CD4-positive, alpha-beta T cell treated with Interferon alpha-2 for 1 hour (primary cell): Measurements from ENCODE around the gene THSD7A.
"Not testable (repeated sequence)": the region's sequence is repeated elsewhere in the genome, so short reads cannot be mapped to it uniquely, and the experiment has no call there.

Source experiments
- DNase-seq, 2 donors: peaks; one replicate each; pipeline ENCODE4 v3.0.0-alpha.2; 2020 to 2022

The THSD7A gene

DNA sequence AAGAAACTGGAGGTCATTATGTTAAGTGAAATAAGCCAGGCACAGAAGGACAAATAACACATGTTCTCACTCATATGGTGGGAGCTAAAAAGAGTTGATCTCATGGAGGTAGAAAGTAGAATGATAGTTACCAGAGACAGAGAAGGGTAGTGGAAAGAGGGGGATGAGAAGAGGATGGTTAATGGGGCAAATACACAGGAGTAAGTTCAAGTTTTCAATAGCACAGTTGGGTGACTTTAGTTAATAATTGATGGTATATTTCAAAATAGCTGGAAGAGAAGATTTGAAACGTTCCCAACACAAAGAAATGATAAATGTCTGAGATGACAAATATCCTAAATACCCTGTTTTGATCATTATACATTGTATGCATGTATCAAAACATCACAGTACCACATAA lies 261.8 kb downstream of the THSD7A start:
- no peak for DNase-seq

DNA sequence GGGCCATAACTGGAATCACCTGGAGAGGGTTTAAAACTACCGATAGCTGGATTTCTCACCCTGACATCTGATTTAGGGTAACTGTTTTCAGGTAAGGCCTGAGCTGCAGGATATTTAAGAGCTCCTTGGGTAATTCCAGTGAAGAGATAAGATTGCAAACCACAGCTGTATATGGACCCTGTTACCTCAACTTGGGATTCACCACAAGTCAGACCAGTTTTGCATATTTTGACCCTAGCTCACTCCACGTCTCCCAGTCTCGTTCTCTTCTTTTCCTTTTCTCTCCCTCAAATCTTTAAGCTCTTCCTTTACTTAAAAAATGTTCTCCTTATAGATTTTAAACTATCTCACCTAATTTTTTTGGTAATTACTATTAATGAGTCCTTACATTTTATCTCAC lies 264.4 kb downstream of the THSD7A start:
- no peak for DNase-seq

DNA sequence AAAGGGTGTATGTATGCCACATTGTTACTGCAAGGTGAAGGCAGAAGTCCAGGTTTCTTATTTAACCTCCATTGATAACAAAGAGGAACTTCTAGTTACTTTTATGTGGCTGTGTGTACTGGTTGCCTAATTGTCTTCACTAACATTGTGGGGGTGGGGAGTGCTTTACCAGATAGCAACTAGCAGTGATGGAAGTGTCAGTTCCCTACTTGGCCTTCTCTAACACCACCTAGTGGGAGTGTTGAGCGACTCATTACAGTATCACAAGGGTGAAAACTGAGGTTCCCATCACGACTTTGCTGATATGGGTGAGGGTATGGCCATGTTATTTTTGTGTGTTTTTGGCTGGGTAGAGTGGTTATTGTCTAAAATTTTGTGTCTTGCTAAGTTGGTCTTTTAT lies 274.4 kb downstream of the THSD7A start:
- DNase-seq: no peak

DNA sequence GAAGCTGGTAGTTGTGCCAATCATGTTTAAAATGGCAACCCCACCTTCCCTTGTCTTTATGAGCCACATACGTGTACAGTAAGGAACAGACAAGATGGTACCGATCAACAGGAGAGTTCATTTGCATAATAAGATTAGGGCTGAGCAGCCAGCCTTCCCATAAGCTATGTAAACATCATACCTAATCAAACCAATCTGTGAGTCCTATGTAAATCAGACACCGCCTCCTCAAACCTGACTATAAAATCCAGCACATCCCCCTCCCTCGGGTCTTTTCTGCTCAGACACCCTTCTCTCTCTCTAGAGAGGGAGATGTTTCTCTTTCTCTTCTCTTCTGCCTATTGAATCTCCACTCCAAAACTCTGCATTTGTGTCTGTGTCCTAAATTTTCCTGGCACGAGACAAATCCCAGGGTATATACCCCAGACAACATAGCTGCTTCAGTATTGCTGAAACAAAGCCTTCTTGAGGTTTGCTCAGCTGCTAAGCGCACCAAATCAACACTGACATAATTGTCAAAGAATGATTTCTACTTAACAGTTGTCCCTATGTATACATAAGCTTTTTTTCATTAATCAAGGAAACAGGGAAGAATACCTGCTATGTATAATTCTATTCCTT lies 279.2 kb downstream of the THSD7A start:
- no peak for DNase-seq

DNA sequence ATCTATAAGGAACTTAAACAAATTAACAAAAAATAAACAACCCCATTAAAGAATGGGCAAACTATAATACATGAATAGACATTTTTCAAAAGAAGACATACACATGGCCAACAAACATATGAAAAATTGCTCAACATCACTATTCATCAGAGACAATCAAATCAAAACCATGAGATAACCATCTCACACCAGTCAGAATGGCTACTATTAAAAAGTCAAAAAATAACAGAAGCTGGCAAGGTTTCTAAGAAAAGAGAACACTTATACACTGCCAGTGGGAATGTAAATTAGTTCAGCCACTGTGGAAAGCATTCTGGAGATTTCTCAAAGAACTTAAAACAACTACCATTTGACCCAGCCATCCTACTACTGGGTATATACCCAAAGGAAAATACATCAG lies 280.5 kb downstream of the THSD7A start:
- DNase-seq: no peak

DNA sequence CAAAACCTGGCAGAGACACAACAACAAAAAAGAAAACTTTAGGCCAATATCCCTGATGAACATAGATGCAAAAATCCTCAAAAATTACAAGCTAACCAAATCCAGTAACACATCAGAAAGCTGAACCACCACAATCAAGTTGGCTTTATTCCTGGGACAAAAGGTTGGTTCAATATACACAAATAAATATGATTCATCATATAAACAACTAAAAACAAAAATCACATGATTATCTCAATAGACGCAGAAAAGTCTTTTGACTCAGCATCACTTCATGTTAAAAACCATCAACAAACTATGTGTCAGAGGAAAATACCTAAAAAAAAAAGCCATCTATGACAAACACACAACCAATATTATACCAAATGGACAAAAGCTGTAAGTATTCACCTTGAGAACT lies 283.5 kb downstream of the THSD7A start:
- DNase-seq: no peak

DNA sequence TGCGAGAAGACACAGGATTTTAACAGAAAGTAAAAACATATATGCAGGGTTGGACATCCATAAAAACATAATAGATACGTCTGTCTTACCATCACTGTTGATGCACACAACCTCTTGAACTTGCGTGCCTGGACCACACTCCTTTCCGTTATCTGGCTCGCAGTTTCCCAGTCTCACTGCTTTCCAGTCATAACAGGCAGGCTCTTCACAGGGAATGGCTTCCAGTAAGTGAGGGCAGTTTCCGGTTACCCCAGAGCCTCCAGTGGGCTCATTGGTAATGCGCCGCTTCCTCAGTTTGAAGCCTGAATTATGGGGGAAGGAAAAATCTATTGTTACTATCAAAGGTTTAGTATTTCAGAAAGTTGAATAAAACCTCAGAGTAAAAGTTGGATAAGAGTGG lies 290.7 kb downstream of the THSD7A start:
- DNase-seq: no peak

DNA sequence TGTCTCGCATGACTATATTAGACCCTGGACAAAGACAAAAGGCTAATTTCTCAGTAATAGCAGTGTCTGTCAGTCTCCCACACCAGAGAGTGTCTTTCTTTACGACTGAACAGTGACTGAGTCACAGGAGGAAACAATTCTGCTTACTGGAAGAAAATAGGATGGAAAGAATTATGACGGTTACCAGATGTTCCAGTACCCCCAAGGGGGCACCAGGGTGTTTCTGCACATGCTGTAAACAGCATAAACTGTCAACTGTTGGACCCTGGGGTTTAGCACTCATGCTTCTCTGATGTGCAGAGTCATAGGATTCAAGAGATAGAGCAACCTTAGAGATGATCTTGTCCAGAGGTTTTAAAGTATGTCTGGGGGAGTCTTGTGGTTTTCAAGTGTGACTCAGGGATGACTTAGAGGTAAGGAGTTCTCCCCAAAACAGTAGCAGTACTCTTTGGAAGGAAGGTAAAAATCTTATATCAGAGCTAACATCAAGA lies 291.7 kb downstream of the THSD7A start:
- no peak for DNase-seq

DNA sequence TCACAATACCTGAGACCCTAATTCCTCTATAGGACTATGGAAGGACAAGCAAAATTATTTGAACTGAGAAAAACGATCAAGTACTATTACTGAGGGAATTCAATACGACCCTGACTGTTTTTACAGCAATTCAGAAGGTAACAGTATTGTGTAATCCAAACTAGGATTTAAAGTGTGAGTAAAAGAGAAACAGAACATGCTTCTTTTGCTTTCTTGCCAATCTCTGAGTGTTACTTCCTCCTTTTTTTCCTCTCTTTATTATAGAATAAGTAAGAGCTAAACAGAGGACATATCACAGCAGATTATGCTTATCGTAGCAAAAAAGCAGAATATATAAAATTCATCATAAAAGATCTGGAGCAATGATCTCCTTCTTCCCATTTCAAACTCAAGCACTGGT lies 292.1 kb downstream of the THSD7A start:
- DNase-seq: no peak

DNA sequence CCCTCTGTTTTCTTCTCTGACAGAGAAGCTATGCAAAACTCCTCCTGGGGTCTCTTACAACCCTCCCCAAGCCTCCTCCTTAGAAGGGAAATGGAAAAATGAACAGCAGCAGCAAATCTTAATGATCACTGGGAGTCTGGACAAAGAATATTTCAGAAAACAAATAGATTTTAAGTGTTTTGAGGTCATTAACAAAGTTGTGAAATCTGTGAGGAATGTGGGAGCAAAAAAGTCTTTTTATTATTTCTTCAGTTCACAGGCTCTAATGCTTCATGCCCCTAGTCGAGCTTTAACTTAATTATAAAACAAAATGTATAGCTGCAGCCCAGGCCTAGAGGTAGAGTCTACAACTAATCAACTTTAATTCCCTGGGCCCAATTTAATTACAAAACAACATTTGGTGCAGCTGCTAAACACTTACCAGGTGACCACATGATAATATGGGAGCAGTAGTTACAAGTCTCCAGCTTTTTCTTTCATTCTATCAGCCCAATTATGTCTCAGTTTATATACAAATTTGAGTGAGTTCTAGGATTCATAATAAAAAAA lies 293.2 kb downstream of the THSD7A start:
- no peak for DNase-seq

DNA sequence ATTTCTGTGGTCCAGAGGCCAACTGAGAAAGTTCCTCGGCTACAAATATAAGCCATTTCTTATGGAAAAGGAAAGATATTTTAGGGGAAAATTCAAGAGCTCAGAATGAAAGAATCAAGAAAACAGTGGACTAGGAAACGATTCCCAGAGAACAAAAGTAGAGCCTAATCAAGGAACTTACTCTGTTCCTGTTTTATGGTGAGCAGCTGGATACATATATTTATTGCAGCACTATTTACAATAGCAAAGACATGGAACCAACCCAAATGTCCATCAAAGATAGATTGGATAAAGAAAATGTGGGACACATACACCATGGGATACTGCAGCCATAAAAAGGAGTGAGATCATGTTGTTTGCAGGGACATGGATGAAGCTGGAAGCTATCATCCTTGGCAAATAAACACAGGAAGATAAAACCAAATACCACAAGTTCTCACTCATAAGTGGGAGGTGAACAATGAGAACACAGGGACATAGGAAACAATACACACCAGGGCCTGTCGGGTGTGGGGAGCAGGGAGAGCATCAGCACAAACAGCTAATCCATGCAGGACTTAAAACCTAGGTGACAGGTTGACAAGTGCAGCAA lies 298.7 kb downstream of the THSD7A start:
- no peak for DNase-seq

DNA sequence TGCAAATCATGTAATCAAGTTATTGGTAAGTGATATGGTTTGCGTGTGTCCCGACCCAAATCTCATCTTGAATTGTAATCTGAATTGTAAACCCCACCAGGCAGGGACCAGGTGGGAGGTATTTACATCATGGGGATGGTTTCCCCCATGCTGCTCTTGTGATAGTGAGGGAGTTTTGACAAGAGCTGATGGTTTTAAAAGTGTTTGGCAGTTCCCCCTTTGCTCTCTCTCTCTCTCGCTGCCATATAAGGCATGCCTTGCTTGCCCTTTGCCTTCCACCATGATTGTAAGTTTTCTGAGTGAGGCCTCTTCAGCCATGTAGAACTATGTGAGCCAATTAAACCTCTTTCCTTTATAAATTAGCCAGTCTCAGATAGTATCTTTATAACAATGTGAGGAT lies 302.6 kb downstream of the THSD7A start:
- DNase-seq: no peak

DNA sequence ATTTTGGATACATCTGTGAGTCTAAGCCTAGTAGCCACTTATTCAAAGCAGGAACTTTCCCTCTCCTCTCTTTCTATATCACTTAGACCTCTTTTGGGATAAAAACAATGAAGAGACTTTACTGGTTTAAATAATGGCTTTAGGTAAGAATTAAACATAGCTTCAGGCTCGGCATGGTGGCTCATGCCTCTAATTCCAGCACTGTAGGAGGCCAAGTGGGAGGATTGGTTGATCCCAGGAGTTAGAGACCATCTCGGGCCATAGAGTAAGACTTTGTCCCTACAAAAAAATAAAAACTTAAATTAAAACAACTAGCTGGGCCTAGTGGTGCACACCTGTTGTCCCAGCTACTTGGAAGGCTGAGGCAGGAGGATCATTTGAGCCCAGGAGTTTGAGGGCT lies 304.3 kb downstream of the THSD7A start:
- no peak for DNase-seq

DNA sequence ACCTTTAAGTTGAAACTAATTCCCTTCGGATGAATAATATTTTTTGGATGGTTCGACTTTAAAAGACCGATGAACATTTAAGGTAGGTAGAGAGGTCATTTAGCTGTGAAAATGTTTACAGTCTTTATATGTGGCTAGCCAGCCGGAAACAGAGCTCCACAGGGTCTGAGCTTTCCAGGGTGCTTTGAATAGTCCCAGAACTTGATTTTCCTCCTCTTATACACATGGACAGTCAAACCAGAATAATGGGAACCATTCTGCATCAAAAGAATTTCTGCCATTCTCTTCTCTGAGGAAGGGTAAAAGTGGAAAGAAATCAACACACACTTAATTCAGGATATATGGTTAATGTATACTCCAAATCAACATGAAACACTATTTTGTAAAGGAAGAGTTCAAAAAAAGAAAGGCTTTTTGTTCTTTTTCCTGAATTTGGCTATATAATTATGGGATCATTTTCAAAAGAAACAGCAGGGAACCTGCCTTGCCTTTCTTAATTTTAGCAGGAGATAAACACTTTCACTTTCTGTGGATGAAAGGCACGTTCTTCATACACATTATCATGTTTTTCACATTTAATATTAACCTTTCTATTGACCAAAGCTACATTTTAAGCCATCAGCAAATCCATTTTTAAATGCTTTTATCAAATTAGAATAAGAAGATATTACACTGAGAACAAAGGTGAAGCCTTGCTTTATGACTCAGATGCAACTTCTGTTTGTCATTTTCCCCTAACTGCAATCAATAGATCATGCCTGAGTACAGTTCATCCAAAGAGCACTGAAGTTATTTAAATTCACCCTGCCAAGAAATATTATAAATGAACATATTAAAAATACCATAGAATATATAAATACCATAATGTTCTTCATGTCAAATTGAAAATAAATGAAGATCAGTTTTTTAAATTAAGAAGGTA lies 307.3 kb downstream of the THSD7A start:
- DNase-seq: no peak

DNA sequence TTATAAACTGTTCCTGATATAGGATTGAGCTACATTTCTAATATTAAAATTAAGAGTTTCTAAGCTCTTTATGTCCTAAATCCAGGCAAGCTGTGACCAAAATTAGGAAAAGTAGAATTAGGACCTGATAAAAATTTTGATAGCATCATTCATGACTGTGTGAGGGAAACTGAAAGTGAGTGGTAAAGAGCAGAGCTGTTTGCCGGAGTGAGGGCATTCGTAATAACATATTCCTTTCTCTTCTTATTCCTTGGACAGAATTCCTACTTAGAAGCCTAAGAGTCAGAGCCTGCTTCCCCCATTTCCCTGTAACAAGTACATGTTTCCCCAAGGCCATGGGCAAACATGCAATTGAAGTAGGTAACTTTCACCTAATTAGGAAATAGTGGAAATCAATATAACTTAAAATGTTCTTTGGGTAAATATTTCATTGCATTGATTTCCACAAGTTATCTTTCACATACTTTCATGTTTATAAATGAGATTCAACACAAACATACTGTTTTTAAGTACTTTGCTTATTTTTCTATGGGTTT lies 310.0 kb downstream of the THSD7A start:
- DNase-seq: not testable (repeated sequence)

DNA sequence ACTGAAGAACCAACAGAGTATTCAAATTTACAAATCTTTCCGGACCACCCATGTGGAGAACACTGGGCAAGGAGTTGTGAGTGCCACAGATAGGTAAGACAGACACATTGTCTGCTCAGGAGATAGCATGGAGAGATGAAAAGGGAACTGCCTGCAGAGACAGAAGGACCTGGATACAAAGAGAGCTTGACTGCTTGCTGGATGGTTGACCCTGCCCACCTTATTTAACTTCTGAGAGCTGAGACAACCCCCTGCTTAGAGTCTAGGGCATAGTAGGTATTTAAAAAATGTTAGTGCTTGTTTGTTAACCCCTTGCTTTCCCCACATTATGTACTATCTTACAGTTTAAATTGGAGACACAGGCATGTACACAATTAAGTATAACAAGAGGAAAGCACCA lies 314.1 kb downstream of the THSD7A start:
- DNase-seq: no peak

DNA sequence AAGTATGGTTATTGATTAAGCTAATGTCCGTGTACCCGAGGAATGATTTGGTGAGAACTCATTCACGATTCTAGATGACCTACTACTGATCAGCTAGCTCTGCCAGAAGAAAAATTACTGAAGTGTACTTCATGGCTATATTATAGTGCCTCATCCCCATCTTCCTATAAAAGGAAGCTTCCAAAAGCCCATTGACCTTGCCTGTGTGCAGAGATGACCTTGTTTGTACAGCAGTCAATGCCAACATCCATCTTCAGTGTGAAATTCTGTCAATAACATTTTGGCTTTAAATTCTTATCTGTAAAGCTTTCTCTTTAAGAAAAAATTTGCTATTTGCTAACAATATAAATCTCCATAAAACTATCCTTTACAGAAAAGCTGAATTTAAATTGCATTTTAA lies 315.7 kb downstream of the THSD7A start:
- DNase-seq: no peak

DNA sequence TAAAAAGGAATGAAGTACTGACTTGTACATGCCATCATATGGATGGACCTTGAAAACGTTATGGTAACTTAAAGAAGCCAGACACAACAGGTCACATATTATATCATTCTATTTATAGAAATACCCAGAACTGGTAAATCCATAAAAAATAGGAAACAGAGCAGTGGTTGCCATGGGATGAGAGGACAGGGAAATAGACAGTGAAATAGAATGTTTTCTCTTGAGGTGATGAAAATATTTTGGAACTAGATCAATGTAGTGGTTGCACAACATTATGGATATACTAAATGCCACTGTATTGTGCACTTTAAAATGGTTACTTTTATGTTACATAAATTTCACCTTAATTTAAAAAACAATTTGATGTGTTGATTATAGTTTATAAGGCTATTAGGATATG lies 318.5 kb downstream of the THSD7A start:
- no peak for DNase-seq

DNA sequence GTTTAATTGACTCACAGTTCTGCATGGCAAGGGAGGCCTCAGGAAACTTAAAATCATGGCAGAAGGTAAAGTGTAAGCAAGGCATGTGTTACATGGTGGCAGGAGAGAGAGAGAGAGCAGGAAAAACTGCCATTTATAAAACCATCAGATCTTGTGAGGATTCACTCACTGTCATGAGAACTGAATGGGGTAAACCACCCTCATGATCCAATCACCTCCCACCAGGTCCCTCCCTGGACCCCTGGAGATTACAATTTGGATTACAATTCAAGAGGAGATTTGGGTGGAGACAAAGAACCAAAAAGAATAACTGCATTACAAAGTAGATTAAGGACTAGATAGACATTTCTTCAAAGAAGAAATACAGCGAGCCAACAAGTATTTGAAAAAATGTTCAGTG lies 324.1 kb downstream of the THSD7A start:
- DNase-seq: no peak

DNA sequence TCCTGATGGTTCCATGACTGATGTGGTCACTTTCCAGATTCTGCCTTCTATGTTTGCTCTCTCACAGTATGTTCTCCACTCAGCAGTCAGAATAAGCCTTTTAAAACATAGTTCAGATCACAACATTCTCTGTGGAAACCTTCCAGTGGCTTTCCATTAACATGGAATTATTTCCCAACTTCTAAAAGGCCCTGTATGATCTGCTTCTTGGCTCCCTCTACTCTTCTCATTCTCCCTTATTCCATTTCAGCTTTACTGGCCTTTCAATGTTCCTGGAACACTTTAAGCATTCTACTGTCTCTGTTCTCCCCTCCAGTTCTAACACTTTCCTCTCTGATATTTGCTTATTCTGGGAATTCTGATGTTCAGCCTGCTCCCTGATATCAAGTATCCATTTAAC lies 325.6 kb downstream of the THSD7A start:
- DNase-seq: no peak

DNA sequence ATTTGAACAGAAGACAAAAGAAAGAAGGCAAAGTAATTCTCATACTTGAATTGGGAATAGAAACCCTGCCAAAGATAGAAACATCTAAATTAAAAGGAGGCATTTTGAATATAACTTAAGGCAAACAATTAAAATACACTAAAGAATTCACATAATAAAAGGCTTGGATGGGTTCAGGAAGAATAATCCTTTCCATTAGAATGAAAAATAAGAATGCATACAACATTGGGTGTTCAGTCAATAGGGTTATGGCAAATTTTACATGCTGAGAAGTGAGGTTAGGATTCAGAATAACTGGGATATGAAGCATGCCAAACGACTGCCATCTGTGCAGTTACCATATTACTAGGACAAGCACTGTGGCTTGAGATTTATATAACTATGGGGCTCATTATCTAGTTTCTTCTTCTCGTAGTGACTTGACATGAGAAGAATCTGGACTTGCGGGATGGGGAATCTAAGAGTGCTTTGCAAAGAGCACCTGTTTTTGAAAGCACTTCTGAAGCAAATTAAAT lies 326.5 kb downstream of the THSD7A start:
- DNase-seq: no peak

DNA sequence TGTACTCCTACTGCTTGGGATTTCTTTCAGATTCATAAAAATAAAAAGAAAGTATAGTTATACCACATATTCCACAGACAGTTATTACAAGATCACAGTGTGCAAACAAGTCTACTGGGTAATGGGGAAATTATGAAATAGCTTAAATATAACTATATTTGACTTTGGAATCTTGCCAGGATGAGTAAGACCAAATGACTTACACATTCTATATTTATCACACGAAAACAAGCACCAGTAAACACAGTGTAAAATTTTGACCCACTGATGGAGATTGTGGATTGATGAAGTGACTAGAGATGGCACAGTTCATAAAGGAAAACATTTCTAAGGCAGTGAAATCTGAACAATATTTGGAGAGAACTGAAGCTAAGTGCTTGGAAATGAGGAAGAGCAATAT lies 339.7 kb downstream of the THSD7A start:
- DNase-seq: no peak

DNA sequence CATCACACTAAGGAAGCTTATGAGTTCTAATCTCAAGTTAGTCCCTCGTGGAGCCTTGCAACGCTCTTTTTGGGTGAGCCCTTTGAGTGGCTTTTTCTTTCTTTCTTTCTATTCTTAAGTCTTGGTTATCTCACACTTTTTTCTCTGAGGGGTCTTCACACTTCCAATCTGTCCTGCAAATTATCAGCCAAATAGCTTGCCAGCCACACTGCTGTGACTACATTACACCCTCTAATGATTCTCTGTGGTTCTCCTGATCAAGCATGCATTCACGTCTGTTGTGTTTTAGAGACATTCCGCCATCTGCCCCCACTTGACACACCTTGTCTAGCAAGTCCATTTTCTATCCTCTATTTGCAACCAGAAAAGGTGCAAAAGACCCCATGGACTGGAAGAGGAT lies 340.2 kb downstream of the THSD7A start:
- no peak for DNase-seq
